Fibroblast of lung (primary cell): ENCODE results near the gene CCDC197.

Experiments used
- CTCF ChIP-seq, 2 donors: IDR thresholded peaks in 1 of 2; conservative IDR thresholded peaks in 1 of 2; 1 replicate in 1 of 2; 2 replicates in 1 of 2; pipeline ENCODE4 v1.5.1; 2011 to 2012; ENCODE audit warnings: low read length in 2 of 2, control low read depth in 1 of 2, inconsistent platforms in 1 of 2, low read depth in 1 of 2, mild to moderate bottlenecking in 1 of 2
- EZH2 ChIP-seq: IDR thresholded peaks from 2 replicates; pipeline ENCODE4 v1.5.1; 2012; ENCODE audit warnings: low read length, control low read depth, mild to moderate bottlenecking; ENCODE audit errors: missing control alignments

DNA sequence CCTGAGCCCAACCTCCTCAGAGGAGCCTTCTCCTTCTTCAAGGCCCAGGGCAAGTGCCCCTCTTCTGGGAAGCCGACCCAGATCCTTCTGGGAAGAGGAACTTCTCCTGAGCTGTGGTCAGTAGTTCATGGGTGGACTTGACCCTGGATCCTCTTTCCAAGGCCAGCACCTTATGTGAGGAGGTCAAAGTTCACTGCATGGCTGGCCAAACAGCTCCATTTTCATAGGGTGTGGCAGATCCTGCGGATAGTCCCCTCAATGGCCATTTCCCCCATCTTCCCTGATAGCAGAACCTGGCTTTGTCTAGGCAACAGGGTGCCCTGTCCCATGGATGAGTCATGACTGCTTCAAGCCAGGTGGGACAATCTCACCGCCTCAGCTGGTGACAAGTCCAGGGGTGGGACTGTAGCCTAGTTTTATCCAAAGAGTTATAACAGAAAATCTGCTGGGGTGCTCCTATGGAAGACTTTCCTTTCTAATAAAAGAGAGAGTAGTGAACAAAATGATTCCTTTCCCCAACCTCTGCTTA lies 31.1 kb upstream of the CCDC197 start:
- TF ChIP-seq CTCF (conservative IDR thresholded peaks at IDR 0.05 in 1 of 2, IDR thresholded peaks at IDR 0.05 in 1 of 2; ENCODE audit: low read depth in 1 of 2, low read length in 2 of 2): no peak
- no peak for TF ChIP-seq EZH2
